HG03097 (cell line): Measurements from ENCODE around the gene ACADS.

ENCODE experiments used
- ATAC-seq: cut with Tn5 transposase; IDR thresholded peaks from one replicate; pipeline ENCODE4 v1.9.1; 2021; ENCODE audit not compliant: unreplicated experiment, low FRiP score

Gene ACADS, protein sequence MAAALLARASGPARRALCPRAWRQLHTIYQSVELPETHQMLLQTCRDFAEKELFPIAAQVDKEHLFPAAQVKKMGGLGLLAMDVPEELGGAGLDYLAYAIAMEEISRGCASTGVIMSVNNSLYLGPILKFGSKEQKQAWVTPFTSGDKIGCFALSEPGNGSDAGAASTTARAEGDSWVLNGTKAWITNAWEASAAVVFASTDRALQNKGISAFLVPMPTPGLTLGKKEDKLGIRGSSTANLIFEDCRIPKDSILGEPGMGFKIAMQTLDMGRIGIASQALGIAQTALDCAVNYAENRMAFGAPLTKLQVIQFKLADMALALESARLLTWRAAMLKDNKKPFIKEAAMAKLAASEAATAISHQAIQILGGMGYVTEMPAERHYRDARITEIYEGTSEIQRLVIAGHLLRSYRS

DNA sequence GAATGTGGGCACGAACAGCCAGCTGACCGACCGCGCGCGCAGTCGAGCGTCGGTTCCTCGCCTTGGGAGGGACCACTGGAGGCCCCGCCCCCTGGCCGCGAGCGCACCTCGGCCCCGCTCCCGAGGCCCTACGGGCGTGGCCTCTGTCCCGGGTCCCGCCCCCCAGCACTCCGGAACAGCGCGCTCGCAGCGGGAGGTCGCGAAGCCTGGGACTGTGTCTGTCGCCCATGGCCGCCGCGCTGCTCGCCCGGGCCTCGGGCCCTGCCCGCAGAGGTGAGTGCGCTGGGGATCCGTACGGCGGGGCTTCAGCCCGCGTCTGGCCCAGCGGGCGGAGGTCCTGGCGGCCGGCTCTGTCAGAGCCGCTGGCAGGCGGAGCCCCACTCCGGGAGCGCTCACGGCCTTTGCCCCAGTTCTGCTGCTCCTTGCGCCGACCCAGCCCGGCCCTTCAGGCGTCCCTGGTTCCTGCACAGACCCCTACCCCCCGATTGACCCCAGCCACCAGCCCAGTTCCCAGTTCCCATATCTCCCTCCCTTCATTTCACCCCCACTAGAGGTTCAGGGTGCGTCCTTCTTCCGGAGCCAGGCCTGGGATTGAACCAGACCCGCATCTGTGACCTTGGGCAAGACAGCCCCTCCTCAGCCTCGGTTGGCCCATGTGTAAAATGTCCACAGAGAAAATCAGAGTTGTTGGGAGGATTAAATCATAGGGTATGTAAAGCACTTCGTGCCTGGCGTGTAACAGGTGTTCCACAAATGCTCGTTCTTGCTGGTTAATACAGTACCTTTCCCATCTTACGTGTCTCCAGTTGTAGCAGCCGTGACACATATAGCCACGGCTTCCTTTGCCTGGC, at the start of gene ACADS:
TSS of gene ACADS (plus strand) at position 168 of the 851 bp plus-strand sequence. CDS start at position 228, 60 bp downstream.
- ATAC-seq: peak; percentile 92

DNA sequence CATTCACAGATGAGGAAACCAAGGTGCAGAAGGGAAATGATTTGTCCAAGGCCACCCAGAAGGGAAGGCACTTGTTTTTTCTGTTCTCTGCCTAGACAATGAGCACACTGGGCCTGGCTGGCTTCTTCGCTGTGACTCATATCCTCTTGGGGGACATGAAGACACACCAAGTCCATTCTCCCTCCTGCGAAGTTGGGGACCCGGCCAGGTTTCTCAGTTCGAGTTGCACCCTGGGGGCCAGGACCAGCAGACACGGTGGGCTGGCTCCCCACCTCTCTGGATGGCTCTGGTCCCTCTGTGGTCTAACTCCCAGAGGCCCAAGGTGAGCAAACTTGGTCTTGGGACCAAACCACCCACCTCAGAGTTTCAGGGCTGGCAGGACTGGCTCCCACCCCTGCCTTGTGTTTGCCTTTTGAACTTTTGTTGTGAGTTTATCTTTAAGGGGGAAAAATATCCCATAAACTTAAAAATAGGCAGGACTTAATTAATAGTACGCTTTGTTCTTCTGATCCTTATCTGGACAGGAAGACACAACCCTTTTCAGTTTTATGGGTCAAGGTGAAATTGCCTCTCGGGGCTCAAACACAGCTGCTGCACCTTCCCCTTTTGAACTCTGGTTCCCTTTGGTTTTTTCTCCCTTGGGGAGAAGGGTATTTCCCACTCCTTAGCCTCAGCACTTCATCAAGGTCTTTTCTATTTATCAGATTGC, 47.7 kb upstream of the ACADS start:
- ATAC-seq: peak; percentile 64

DNA sequence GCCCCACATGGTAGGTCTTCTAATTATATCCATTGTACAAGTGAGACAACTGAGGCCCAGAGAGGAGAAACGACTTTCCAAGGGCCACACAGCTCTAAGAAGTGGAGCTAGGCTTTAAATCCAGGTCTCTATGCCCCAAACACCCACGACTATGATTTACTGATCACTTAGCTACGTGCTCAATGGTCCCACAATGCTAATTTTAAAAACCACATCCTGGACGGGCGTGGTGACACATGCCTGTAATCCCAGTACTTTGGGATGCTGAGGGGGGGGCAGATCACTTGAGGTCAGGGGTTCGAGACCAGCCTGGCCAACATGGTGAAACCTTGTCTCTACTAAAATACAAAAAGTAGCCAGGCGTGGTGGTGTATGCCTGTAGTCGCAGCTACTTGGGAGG, 47.1 kb upstream of the ACADS start:
- peak; percentile 8 for ATAC-seq

DNA sequence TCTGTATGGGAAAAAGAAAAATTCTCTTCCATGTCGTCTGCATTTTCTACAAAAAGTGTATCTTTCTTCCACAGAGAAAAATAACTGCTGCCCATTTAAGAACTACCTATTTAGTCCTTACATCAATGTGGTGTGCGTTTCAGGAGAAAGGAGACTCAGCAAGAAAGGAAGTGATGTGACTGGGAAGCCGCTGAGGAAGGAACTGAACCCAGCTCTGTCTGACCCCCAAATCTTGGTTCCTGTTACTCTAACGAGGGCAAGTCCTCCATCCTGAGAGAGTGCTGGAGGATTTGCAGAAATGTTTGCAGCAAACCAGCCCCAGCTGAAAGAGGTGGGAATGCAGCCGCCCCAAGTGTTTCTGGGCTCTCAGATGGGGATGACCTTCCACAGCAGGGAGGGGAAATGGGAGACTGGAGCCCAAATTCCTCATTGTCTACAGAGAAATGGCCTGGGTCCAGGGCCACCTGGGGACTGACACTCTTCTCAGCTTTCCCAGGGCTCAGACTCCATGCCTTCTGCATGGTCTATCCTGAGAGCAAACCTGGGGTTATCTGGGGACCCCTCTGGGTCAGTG, 45.4 kb upstream of the ACADS start:
- ATAC-seq: no peak

DNA sequence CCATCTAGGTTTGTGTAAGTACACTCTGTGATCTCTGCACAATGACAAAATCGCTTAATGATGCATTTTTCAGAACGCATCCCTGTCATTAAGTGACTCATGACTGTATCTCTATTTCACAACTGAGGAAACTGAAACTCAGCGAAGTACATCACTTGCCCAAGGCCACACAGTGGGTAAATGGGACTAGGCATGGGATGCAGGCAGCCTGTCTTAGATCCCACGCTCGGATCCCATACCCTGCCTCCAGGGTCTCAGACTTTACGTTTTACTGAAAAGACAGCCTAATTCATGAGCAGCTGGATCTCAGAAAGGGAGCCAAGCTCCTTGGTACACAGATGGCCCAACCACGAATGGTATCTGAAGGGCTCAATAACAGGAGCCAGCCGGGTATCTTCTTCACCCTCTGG, 41.1 kb upstream of the ACADS start:
- no peak for ATAC-seq

- ATAC-seq: no peak
Measured at GRCh38 chr12:120685522-120685921, 40.1 kb upstream of the ACADS start.

GRCh38 chr12:120686151-120686689, 39.4 kb upstream of the ACADS start:
- ATAC-seq: peak; percentile 69

GRCh38 chr12:120686690-120687577, 38.7 kb upstream of the ACADS start, which contains the start of gene MLEC:
TSS of gene MLEC (plus strand) at chr12:120687149. CDS start at chr12:120687297, 148 bp downstream.
- peak; percentile 60 for ATAC-seq

DNA sequence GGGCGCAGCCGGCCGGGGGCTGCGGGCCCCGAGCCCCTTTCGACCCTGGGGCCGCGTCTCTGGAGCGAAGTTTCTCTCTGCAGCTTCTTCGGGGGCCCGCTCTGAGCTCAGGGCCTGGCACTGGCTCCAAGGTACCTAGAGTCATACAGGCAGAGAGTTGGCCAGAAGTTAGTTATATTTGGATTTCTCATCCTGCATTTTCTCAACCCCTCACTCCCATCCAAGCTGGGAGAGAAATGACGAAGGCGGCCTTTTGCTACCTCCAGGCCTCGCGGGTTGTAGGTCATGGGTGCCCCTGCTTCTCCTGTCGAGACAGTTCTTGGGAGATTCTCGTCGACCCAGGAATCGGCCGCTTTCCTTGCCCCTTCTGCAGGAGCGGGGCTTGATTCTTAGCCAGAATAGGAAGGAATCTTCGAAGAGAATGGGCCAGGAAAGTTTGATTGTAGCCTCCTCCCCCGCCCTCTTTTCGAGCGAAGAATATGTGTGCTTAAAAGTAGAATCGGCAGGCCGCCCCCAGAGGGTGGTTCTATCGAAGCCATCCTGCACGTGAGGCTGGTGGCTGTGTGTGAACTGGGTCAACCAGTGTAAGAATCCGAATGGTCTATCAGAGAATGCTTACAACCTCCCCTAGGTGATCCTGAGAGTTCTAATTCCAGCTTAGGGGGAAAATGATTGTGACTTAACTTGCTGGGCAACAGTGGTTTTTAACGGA, 37.9 kb upstream of the ACADS start:
- ATAC-seq: no peak

DNA sequence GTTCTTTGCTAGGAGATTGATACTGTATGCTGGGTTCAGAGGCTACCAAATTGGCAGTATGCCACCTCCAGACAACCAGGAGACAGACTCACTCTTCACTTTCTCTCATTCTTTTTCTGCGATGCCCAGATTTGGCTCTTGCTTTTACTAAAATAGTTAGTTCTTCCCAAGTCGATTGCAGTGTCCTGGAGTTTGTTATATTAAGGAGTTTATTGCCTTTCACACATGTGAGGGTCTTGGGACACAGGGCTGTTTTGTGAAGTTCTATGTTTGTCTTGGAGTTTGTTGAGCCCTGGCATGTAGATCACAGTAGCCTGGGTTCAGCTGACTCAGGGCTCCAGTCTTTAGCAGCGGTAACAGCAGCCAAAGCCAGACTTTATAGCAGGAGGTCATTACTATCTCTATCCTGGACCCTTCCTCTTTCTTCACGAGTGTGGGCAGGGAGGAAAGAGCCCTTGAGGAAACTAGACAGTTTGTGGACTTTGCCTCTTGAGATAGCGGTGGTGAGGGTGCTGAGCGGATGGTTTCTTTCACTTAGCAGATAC, 37.0 kb upstream of the ACADS start:
- no peak for ATAC-seq

GRCh38 chr12:120689397-120690082, 36.1 kb upstream of the ACADS start:
- ATAC-seq: no peak

DNA sequence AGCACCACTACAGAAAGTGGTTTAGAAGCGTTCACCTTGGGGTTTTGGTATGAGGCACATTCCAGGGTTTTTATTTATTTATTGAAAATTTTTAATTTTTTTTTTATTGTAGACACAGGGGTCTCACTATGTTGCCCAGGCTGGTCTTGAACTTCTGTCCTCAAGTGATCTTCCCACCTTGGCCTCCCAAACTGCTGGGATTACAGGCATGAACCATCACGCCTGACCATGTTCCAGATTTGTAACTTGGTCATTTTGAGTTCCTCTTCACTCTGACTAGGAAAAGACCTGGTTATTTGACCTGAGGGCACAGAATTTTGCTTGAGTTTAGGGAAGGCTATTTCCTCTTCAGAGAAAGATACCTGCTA, 35.6 kb upstream of the ACADS start:
- ATAC-seq: no peak

DNA sequence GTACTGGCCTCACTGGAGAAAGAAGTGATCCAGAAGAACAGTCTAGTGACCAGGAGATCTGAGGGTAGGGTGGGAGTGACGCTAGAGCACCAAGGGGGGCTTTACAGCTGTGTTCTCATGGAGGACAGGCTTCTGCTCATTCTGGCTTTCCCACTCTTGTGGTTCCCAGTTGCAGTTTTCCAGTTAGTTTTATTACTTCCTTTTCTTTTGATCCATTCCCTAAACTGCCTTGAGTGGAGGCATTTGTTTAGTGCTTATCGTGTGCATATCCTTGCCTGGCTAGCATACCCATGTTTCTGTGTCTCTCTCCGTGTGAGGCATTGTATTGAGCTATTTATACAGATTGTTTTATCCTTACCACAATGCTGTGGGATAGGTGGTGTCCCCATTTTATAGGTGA, 34.6 kb upstream of the ACADS start:
- ATAC-seq: no peak

- no peak for ATAC-seq
Measured at GRCh38 chr12:120692524-120693033, 33.0 kb upstream of the ACADS start.

- ATAC-seq: no peak
Measured at GRCh38 chr12:120693848-120694247, 31.8 kb upstream of the ACADS start.

- no peak for ATAC-seq
Measured at GRCh38 chr12:120696626-120697025, 29.0 kb upstream of the ACADS start.

- no peak for ATAC-seq
Measured at GRCh38 chr12:120697344-120697743, 28.3 kb upstream of the ACADS start.

DNA sequence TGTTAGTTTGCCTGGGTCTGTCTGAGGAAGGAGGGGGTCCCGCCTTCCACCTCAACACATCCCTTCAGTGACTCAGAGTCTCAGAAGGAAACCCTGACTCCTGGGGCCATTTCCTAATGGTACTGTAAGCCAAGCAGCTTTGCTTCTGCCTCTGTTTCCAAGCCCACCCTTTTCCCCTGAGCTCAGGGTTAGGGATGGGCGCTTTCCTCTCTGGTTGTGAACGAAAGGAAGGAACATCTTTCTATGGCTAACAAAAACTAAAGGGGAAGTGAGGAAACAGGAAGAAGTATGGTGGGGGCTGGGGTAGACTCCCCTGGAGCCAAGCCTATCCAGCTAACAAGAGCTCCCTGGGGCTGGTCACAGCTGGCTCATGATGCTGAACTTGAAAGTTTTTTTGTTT, 27.0 kb upstream of the ACADS start:
- ATAC-seq: no peak
